Measurements from ENCODE around the gene BTBD1.

The BTBD1 gene

DNA sequence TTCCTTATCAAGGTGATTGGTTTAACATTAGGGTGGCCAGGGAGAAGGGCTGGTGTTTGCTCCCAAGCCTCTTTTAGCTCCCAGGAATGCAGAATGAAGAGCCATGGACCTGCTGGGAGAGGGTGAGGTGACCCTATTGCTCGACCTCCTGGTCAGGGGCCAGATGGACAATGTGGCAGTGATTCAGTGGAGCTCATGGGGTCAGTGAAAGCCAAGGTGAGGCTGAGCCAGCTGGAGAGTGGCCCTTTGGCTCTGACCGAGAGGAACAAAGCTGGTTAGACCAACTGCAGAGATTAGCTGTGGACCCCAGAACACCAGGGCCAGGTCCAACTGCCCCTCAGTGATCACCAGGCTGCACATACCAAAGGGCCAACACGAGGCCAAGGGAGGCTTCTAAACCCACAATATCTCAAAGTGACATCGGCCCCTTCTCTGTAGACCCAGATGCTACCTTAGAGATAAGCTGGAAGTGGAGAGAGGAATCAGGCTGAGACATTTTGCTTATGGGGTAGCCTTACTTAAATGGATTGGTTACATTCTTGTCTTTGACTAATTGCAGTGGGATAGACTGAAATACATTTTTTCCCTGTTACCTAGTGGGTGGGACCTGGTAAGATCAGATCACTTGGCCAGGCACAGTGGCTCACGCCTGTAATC lies 15.8 kb upstream of the BTBD1 start:
- no peak for DNase-seq (ENCODE audit: low read depth in 1 of 2, low spot score in 1 of 2)
- no peak overlapping the region for H3K4me3 ChIP-seq (replicated peaks; ENCODE audit: insufficient read depth, low read length)
- H3K27me3 ChIP-seq (ENCODE audit: insufficient read depth, poor library complexity, severe bottlenecking), result no peaks in the 10 kb centered on the region
- H3K27ac ChIP-seq (replicated peaks), result no peak overlapping the region
- no peak for TF ChIP-seq REST (IDR thresholded peaks at IDR 0.05; ENCODE audit: insufficient replicate concordance, low read depth)
- TF ChIP-seq POLR2AphosphoS5 (IDR thresholded peaks at IDR 0.05; ENCODE audit: low read depth), result no peak
- no peak for TF ChIP-seq SPI1 (IDR thresholded peaks at IDR 0.05; ENCODE audit: borderline replicate concordance, low read depth)
- no peak for TF ChIP-seq CTCF (IDR thresholded peaks at IDR 0.05; ENCODE audit: insufficient read depth, low read length)
- TF ChIP-seq GABPA (IDR thresholded peaks at IDR 0.05; ENCODE audit: low read depth), result no peak

- Histone ChIP-seq H3K27me3 (ENCODE audit: insufficient read depth, poor library complexity, severe bottlenecking) (no peaks in the 10 kb centered on the region), H3K4me3 (replicated peaks; ENCODE audit: insufficient read depth, low read length) (no peak overlapping the region), H3K27ac (replicated peaks) (no peak overlapping the region)
- TF ChIP-seq POLR2AphosphoS5 (IDR thresholded peaks at IDR 0.05; ENCODE audit: low read depth) (no peak), REST (IDR thresholded peaks at IDR 0.05; ENCODE audit: insufficient replicate concordance, low read depth) (no peak), SPI1 (IDR thresholded peaks at IDR 0.05; ENCODE audit: borderline replicate concordance, low read depth) (no peak), CTCF (IDR thresholded peaks at IDR 0.05; ENCODE audit: insufficient read depth, low read length) (no peak), GABPA (IDR thresholded peaks at IDR 0.05; ENCODE audit: low read depth) (no peak)
- no peak for DNase-seq (ENCODE audit: low read depth in 1 of 2, low spot score in 1 of 2)
These were observed 14.4 kb upstream of the BTBD1 start for GRCh38 chr15:83081256-83082014.

DNA sequence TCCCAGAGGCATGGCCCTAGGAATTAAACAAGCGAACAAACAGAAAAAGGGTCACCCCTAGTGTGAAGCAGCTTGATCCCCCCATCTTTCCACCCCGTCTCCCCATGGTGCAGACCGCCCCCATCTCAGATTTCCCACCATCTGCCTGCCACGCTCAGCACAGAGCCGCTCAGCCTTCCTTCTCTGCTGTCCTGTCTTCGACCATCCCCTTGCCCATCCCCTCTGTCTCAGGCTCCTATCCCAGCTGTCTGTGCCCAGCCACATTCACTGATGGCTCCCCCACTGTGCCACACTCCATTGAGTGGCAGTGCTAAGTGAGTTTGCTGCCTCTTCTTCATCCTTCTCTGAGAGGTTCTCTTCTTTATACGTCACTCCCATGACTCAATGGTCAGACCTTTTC lies 11.7 kb upstream of the BTBD1 start:
- no peak for DNase-seq (ENCODE audit: low read depth in 1 of 2, low spot score in 1 of 2)
- TF ChIP-seq CTCF (IDR thresholded peaks at IDR 0.05; ENCODE audit: insufficient read depth, low read length) (no peak), SPI1 (IDR thresholded peaks at IDR 0.05; ENCODE audit: borderline replicate concordance, low read depth) (no peak), REST (IDR thresholded peaks at IDR 0.05; ENCODE audit: insufficient replicate concordance, low read depth) (no peak), POLR2AphosphoS5 (IDR thresholded peaks at IDR 0.05; ENCODE audit: low read depth) (no peak), GABPA (IDR thresholded peaks at IDR 0.05; ENCODE audit: low read depth) (no peak)
- Histone ChIP-seq H3K4me3 (replicated peaks; ENCODE audit: insufficient read depth, low read length) (no peak overlapping the region), H3K27ac (replicated peaks) (no peak overlapping the region), H3K27me3 (ENCODE audit: insufficient read depth, poor library complexity, severe bottlenecking) (no peaks in the 10 kb centered on the region)

Measured in HL-60 (cell line).